ENCODE data around the gene PDE9A.
"Not testable (repeated sequence)": the region's sequence is repeated elsewhere in the genome, so short reads cannot be mapped to it uniquely, and the experiment has no call there.

The PDE9A gene

DNA sequence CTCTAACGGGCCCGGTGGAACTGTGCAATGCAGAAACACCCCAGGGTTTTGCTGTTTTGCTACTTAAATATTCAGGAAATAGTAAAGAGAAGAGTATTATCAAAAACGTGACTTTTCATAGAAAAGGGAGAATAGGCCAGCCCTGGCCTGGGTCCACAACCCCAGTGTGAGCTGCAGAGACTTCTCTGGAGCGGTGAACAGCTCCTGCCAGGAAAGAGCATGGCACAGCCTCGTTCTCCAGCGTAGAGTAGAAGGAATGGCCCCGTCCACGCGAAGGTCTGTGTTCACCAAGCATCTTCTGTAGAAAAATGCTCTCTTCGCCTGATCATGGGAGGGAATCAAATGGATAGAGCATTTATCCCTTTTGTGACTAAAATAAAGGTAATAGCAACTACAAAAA is 51.4 kb downstream of the PDE9A start:
- DNase-seq (ENCODE audit: low read depth): no peak
- TF ChIP-seq, protein P1, sequence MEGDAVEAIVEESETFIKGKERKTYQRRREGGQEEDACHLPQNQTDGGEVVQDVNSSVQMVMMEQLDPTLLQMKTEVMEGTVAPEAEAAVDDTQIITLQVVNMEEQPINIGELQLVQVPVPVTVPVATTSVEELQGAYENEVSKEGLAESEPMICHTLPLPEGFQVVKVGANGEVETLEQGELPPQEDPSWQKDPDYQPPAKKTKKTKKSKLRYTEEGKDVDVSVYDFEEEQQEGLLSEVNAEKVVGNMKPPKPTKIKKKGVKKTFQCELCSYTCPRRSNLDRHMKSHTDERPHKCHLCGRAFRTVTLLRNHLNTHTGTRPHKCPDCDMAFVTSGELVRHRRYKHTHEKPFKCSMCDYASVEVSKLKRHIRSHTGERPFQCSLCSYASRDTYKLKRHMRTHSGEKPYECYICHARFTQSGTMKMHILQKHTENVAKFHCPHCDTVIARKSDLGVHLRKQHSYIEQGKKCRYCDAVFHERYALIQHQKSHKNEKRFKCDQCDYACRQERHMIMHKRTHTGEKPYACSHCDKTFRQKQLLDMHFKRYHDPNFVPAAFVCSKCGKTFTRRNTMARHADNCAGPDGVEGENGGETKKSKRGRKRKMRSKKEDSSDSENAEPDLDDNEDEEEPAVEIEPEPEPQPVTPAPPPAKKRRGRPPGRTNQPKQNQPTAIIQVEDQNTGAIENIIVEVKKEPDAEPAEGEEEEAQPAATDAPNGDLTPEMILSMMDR (IDR thresholded peaks at IDR 0.05; ENCODE audit: low read depth, low read length, missing control alignments): no peak
- no peak overlapping the region for H3K4me3 ChIP-seq (ENCODE audit: low read depth, low read length)
- in situ Hi-C loops (cut with HindIII; ENCODE audit: low sequenced_read_pairs): no loop called here

GRCh38 chr21:42705346-42705745 is 51.9 kb downstream of the PDE9A start:
- no peak for DNase-seq (ENCODE audit: low read depth)
- no peak overlapping the region for H3K4me3 ChIP-seq (ENCODE audit: low read depth, low read length)
- TF ChIP-seq, protein P1 (IDR thresholded peaks at IDR 0.05; ENCODE audit: low read depth, low read length, missing control alignments): no peak
- in situ Hi-C loops (cut with HindIII; ENCODE audit: low sequenced_read_pairs): no loop called here

DNA sequence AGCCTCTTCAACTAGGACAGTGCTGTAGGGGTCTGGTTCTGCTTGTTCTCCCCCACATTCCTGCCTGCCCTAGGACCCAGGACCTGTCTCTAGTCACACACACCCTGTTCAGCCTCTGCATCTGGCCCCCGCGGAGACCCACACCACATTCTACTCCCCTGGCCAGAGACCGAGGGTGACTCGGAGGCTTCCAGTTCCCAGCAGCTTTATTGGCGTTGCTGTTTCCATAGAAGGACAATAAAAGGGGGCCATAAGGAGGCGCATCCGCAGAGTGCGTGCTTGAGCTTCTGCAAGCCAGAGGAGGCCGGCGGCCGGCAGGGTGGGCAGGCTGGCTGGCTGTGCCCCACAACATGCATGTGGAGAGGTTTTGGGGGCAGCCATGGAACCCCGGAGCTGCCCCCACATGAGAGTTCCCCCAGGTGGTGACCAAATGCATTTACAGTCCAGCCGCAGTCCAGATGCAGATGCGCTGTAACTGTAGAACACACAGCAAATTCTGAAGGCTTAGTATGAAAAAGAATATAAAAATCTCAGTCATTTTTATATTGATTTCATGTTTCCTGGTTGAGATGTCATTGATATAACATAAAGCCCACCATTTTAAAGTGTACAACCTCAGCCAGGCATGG is 52.4 kb downstream of the PDE9A start:
- in situ Hi-C loops (cut with HindIII; ENCODE audit: low sequenced_read_pairs): no loop called here
- DNase-seq (ENCODE audit: low read depth): no peak
- no peak overlapping the region for H3K4me3 ChIP-seq (ENCODE audit: low read depth, low read length)
- TF ChIP-seq, protein P1 (IDR thresholded peaks at IDR 0.05; ENCODE audit: low read depth, low read length, missing control alignments): no peak

DNA sequence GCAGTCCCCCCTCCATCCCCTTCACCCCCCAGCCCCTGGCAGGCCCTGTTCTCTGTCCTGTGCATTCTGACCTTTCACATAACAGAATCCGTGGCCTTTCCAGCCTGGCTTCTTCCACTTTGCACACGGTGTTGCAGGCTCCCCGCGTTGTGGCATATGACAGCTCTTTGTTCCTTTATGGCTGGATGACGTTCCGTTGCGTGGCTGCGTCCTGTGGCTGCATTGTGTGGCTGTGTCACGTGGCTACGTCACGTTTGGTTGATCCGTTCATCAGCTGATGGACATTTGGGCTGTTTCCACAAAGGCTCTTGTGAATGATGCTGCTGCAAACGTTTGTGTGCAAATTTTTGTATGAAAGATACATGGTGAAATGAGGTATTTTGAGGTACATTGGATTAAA is 53.3 kb downstream of the PDE9A start:
- in situ Hi-C loops (cut with HindIII; ENCODE audit: low sequenced_read_pairs): no loop called here
- H3K4me3 ChIP-seq (ENCODE audit: low read depth, low read length): no peak overlapping the region
- DNase-seq (ENCODE audit: low read depth): no peak
- TF ChIP-seq, protein P1 (IDR thresholded peaks at IDR 0.05; ENCODE audit: low read depth, low read length, missing control alignments): no peak

- H3K4me3 ChIP-seq (ENCODE audit: low read depth, low read length): no peak overlapping the region
- no peak for DNase-seq (ENCODE audit: low read depth)
- TF ChIP-seq, protein P1 (IDR thresholded peaks at IDR 0.05; ENCODE audit: low read depth, low read length, missing control alignments): no peak
- in situ Hi-C loops (cut with HindIII; ENCODE audit: low sequenced_read_pairs): no loop called here
These were observed 53.9 kb downstream of the PDE9A start for GRCh38 chr21:42707207-42707830.

- in situ Hi-C loops (cut with HindIII; ENCODE audit: low sequenced_read_pairs): no loop called here
- no peak overlapping the region for H3K4me3 ChIP-seq (ENCODE audit: low read depth, low read length)
- TF ChIP-seq, protein P1 (IDR thresholded peaks at IDR 0.05; ENCODE audit: low read depth, low read length, missing control alignments): no peak
- DNase-seq (ENCODE audit: low read depth): no peak
These were observed 54.7 kb downstream of the PDE9A start for GRCh38 chr21:42708107-42708506.

DNA sequence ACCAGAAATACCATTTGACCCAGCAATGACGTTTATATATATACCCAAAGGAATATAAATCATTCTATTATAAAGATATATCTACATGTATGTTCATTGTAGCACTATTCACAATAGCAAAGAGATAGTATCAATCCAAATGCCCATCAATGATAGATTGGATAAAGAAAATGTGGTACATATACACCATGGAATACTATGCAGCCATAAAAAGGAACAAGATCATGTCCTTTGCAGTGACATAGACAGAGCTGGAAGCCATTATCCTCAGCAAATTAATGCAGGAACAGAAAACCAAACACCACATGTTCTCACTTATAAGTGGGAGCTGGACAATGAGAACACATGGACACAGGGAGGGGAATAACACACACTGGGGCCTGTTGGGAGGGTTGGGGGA is 55.5 kb downstream of the PDE9A start:
- in situ Hi-C loops (cut with HindIII; ENCODE audit: low sequenced_read_pairs); DNase-seq (ENCODE audit: low read depth); H3K4me3 ChIP-seq (ENCODE audit: low read depth, low read length): not testable (repeated sequence)

Measured in astrocyte of the cerebellum (primary cell).